Fibroblast of pulmonary artery (primary cell): Measurements from ENCODE around the gene TBX18.

ENCODE experiments used
- DNase-seq: peaks from one replicate; pipeline ENCODE4 v3.0.0-alpha.2; 2010; ENCODE audit warnings: low read depth
- H3K4me3 ChIP-seq: replicated peaks from 2 replicates; pipeline ENCODE4 v1.5.1; 2011; ENCODE audit warnings: low read depth, mild to moderate bottlenecking, control low read depth, low read length, moderate library complexity
- CTCF ChIP-seq: IDR thresholded peaks from 2 replicates; pipeline ENCODE4 v1.5.1; 2011; ENCODE audit warnings: mild to moderate bottlenecking, control low read depth, low read length, inconsistent platforms; ENCODE audit errors: missing control alignments

TBX18 gene

GRCh38 chr6:84752118-84752850 lies 12.1 kb downstream of the TBX18 start:
- peak; percentile 32 for TF ChIP-seq CTCF
- no peak overlapping the region for H3K4me3 ChIP-seq
- peak; percentile 82 for DNase-seq

- DNase-seq = no peak
- H3K4me3 ChIP-seq = no peak overlapping the region
- no peak for TF ChIP-seq CTCF
Observed at GRCh38 chr6:84749181-84749580, 15.2 kb downstream of the TBX18 start.

DNA sequence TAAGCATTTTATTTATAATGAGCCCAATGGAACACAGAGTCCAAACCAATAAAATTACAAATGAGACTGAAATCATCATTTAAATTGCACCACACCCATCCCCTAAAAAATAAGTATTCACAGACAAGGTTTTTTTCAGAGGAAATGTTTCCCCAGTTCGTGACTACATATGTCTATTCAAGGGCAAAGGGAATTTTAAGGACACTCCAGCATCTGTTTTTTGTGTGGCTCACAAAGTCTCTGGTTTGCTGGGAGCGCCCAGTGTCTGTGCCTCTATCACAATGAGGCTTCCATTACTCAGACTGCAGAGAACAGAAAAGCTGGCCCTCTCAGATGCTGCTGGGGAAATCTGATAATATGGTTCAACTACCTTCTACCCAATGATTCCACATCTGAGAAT lies 16.0 kb downstream of the TBX18 start:
- TF ChIP-seq CTCF = no peak
- H3K4me3 ChIP-seq = no peak overlapping the region

DNA sequence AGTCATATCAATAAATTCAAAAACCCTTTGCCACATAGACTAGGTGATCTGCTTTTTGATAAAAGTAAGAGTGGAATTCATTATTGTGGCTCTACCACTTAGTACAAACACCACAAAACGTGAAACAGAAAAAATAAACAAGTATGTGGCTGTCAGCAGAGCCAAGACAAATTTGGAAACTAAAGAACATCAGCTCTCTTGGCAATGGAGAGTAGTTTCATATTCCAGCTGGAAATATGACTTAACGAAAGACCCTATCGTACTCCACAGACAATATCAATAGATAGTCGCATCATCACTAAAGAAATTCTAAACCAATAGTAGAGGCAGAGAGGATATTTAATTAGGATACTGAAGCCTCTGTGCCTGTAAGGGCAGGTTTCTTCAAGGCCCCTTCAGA lies 20.8 kb downstream of the TBX18 start:
- no peak for DNase-seq

More for the DNA sequence above, 16.0 kb downstream of the TBX18 start:
- no peak for DNase-seq

GRCh38 chr6:84740385-84740784 lies 24.0 kb downstream of the TBX18 start:
- no peak for DNase-seq
- TF ChIP-seq CTCF = no peak
- no peak overlapping the region for H3K4me3 ChIP-seq

More for the DNA sequence above, 20.8 kb downstream of the TBX18 start:
- no peak overlapping the region for H3K4me3 ChIP-seq
- no peak for TF ChIP-seq CTCF

DNA sequence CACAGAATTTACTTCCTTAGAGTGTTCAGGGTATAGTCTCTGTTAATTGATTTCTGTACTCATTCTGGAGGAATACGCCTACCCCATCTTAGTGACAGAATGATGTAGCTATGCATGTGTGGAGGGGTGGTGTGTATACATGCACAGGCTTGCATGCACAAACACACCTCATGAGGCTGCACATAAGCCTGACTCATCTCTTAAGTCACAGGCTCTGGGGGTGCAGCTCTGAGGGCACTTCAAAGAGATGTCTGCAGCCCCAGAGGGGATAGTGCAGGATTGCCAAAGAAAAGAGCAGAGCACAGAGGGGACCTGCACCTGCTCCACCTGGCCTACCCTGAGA lies 24.6 kb downstream of the TBX18 start:
- DNase-seq = no peak
- no peak overlapping the region for H3K4me3 ChIP-seq
- no peak for TF ChIP-seq CTCF

- TF ChIP-seq CTCF = no peak
- H3K4me3 ChIP-seq = no peak overlapping the region
- DNase-seq = peak; percentile 55
Observed at GRCh38 chr6:84738996-84739865, 25.2 kb downstream of the TBX18 start.
